ENCODE results near the gene MCC.

- TF ChIP-seq TARDBP (IDR thresholded peaks at IDR 0.05): no peak
- TF ChIP-seq ZNF384 (IDR thresholded peaks at IDR 0.05): no peak
- TF ChIP-seq NFRKB (IDR thresholded peaks at IDR 0.05): no peak
These were observed 398.5 kb downstream of the MCC start for GRCh38 chr5:113089653-113090335.
